AG08395 (cell line): ENCODE results near the gene PICALM.
"Not testable (repeated sequence)": the region's sequence is repeated elsewhere in the genome, so short reads cannot be mapped to it uniquely, and the experiment has no call there.

ENCODE experiments used
- DNase-seq: peaks from one replicate; pipeline ENCODE4 v3.0.0; 2012; ENCODE audit warnings: mixed read lengths, low spot score

Gene PICALM

GRCh38 chr11:85939099-85940015 is 129.5 kb downstream of the PICALM start:
- DNase-seq = no peak

GRCh38 chr11:85937835-85938234 is 131.0 kb downstream of the PICALM start:
- no peak for DNase-seq

- no peak for DNase-seq
Observed at GRCh38 chr11:85935751-85936150, 133.1 kb downstream of the PICALM start.

GRCh38 chr11:85934596-85935169 is 134.2 kb downstream of the PICALM start:
- no peak for DNase-seq

- DNase-seq = no peak
Observed at GRCh38 chr11:85930879-85931366, 138.0 kb downstream of the PICALM start.

- not testable (repeated sequence) for DNase-seq
Observed at GRCh38 chr11:85926653-85927214, 142.2 kb downstream of the PICALM start.

GRCh38 chr11:85923455-85923854 is 145.4 kb downstream of the PICALM start:
- no peak for DNase-seq

GRCh38 chr11:85922367-85922766 is 146.5 kb downstream of the PICALM start:
- DNase-seq = no peak

GRCh38 chr11:85918910-85919794 is 149.7 kb downstream of the PICALM start:
- DNase-seq = no peak

GRCh38 chr11:85914425-85914824 is 154.5 kb downstream of the PICALM start:
- DNase-seq = no peak

GRCh38 chr11:85913513-85913912 is 155.4 kb downstream of the PICALM start:
- no peak for DNase-seq

- DNase-seq = no peak
Observed at GRCh38 chr11:85912414-85912813, 156.5 kb downstream of the PICALM start.
